Measurements from ENCODE around the gene ZNF555.

ZNF555 gene

DNA sequence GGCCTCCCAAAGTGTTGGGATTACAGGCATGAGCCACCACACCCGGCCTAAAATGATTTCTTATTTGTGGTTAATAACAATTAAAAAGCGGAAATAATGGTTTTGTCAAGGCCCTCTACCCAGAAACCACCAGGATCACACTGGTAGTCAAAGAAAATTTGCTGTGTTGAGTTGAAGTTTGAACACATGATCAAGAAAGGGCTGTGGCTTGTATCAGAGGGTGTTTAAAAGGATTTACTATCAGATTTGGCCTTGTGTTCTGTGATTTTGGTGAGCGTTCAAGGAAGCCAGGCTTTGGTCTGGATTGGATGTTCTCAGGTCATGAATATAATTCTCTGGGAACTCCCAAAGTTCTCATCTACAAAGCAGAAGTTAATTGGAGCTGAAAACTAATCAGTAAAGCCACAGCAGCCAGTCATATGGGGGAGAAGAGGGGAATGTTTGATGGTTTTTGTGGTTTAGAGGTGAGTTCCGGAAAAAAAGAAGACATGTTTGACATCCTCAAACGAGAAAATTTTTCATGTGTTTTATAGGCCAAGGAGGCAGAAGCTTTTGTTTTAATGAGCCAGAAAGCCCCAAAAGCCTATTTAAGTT, 15.3 kb downstream of the ZNF555 start:
- Histone ChIP-seq H3K36me3 (ENCODE audit: low read depth) (peaks cover 35% of the 10 kb centered on the region), H3K9me3 (ENCODE audit: severe bottlenecking) (peaks cover 17% of the 10 kb centered on the region), H3K27ac (ENCODE audit: poor library complexity, severe bottlenecking) (no peak overlapping the region), H3K4me1 (ENCODE audit: insufficient read depth, poor library complexity, severe bottlenecking) (no peaks in the 10 kb centered on the region), H3K4me3 (ENCODE audit: severe bottlenecking) (no peak overlapping the region), H3K27me3 (ENCODE audit: insufficient read depth, poor library complexity, severe bottlenecking) (no peaks in the 10 kb centered on the region)
- TF ChIP-seq, protein P1, sequence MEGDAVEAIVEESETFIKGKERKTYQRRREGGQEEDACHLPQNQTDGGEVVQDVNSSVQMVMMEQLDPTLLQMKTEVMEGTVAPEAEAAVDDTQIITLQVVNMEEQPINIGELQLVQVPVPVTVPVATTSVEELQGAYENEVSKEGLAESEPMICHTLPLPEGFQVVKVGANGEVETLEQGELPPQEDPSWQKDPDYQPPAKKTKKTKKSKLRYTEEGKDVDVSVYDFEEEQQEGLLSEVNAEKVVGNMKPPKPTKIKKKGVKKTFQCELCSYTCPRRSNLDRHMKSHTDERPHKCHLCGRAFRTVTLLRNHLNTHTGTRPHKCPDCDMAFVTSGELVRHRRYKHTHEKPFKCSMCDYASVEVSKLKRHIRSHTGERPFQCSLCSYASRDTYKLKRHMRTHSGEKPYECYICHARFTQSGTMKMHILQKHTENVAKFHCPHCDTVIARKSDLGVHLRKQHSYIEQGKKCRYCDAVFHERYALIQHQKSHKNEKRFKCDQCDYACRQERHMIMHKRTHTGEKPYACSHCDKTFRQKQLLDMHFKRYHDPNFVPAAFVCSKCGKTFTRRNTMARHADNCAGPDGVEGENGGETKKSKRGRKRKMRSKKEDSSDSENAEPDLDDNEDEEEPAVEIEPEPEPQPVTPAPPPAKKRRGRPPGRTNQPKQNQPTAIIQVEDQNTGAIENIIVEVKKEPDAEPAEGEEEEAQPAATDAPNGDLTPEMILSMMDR (IDR thresholded peaks at IDR 0.05; ENCODE audit: poor library complexity, severe bottlenecking): no peak
- DNase-seq (ENCODE audit: low spot score) (no peak), ATAC-seq (ENCODE audit: low read depth) (no peak)

DNA sequence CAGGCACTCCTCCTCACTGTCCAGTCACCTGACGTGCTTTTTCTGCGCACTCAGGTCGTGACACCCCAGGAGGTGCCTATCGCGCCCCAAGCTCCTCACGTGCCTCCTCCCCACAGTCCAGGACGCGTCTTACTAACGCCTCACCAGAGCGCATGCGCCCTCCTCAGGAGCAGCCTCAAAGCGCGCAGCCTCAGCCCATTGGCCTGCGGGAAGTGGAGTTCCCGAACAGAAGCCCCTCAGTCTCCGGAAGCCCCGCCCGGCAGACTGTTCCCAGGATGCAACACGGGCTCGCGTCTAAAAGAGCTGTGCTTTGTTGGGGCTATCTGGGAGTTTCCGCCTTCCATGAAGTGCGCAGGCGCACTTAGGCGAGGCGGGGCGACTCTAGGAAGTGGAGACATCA, 17.6 kb downstream of the ZNF555 start:
- Histone ChIP-seq H3K9me3 (ENCODE audit: severe bottlenecking) (peaks cover 6% of the 10 kb centered on the region), H3K36me3 (ENCODE audit: low read depth) (peaks cover 12% of the 10 kb centered on the region), H3K27ac (ENCODE audit: poor library complexity, severe bottlenecking) (no peak overlapping the region), H3K27me3 (ENCODE audit: insufficient read depth, poor library complexity, severe bottlenecking) (no peaks in the 10 kb centered on the region), H3K4me1 (ENCODE audit: insufficient read depth, poor library complexity, severe bottlenecking) (no peaks in the 10 kb centered on the region), H3K4me3 (ENCODE audit: severe bottlenecking) (no peak overlapping the region)
- TF ChIP-seq, protein P1 (IDR thresholded peaks at IDR 0.05; ENCODE audit: poor library complexity, severe bottlenecking): no peak
- ATAC-seq (ENCODE audit: low read depth) (no peak), DNase-seq (ENCODE audit: low spot score) (no peak)

DNA sequence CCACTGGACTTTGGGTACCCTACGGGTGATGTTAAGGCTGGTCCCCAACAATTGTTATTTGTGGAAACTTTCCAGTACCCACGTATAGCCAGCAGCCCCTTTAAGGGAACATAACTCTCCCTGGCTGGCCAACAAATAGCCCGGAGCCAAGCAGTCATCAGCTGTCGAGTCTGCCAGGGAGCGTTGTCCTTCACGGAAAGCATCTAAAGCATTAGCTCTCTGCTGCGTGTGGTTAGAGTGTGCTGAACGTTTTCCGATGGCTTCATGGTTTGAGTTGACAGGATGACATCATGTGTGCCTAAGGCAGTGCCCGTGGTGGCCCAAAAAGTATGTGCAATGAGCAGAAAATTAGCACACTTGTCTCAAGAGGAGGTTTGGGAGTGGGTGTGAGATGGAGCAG, 22.5 kb downstream of the ZNF555 start:
- ATAC-seq (ENCODE audit: low read depth): no peak
- H3K27me3 ChIP-seq (ENCODE audit: insufficient read depth, poor library complexity, severe bottlenecking): no peaks in the 10 kb centered on the region
- no peak overlapping the region for H3K4me3 ChIP-seq (ENCODE audit: severe bottlenecking)
- DNase-seq (ENCODE audit: low spot score): no peak
- no peaks in the 10 kb centered on the region for H3K4me1 ChIP-seq (ENCODE audit: insufficient read depth, poor library complexity, severe bottlenecking)
- H3K9me3 ChIP-seq (ENCODE audit: severe bottlenecking): no peaks in the 10 kb centered on the region
- H3K27ac ChIP-seq (ENCODE audit: poor library complexity, severe bottlenecking): no peak overlapping the region
- no peaks in the 10 kb centered on the region for H3K36me3 ChIP-seq (ENCODE audit: low read depth)
- TF ChIP-seq, protein P1 (IDR thresholded peaks at IDR 0.05; ENCODE audit: poor library complexity, severe bottlenecking): no peak

DNA sequence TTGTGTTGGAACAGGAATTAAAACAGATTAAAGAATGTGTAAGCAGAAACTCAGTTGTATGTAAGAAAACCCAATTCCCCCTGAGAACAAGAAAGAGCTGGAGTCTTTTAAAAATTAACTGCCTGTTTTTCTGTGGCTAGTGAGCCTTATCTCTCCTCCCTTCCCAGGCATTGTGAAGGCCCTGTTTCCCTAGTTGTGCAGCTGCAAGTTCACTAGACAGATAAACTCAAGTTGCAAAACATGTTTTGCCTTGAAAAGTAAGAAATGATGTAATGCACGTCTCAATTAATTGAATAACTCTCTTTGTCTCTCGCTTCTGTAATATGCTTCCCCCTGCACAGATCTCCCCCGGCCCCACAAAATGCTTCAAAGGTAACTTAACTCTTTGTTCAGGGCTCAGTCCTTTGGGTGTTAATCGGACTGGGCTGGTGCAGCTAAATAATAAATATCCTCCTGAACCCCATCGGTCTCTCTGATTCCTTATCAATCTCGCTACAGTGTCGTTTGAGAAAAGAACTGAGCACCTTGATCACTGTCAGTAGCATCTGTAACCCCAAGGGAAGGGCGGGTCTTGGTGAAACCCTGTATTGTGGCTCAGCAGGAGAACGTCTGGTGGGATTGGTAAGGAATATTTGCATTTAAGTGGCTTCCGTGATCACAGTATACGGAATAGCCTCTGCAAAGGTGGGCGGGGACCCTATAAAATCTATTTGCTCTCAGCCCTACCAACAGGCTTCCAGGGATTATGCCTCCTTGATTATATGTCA, 24.2 kb downstream of the ZNF555 start:
- Histone ChIP-seq H3K9me3 (ENCODE audit: severe bottlenecking) (no peaks in the 10 kb centered on the region), H3K4me3 (ENCODE audit: severe bottlenecking) (no peak overlapping the region), H3K4me1 (ENCODE audit: insufficient read depth, poor library complexity, severe bottlenecking) (no peaks in the 10 kb centered on the region), H3K27me3 (ENCODE audit: insufficient read depth, poor library complexity, severe bottlenecking) (no peaks in the 10 kb centered on the region), H3K36me3 (ENCODE audit: low read depth) (no peaks in the 10 kb centered on the region), H3K27ac (ENCODE audit: poor library complexity, severe bottlenecking) (no peak overlapping the region)
- ATAC-seq (ENCODE audit: low read depth) (no peak), DNase-seq (ENCODE audit: low spot score) (no peak)
- TF ChIP-seq, protein P1 (IDR thresholded peaks at IDR 0.05; ENCODE audit: poor library complexity, severe bottlenecking): no peak

DNA sequence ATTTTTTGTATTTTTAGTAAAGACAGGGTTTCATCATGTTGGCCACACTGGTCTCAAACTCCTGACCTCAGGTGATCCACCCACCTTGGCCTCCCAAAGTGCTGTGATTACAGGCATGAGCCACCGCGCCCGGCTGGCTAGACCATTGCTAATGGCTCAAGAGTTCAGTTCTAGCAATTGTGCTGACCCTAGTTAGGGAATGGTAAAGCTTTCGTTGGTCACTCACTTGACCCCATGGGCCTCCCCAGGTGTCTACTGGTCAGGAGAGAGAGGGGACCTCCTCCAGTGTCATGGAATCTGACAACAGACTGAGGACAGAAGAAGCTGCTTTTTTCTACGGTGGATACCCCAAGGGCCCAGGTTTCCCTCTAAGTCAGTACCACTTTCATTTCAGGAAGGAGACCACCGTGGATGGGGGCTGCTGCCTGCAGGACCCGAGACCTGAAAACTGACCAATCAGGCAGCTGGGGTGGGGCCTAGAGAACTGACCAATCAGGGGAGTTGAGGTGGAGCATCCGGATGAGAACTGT, 25.3 kb downstream of the ZNF555 start:
- Histone ChIP-seq H3K4me1 (ENCODE audit: insufficient read depth, poor library complexity, severe bottlenecking) (no peaks in the 10 kb centered on the region), H3K27me3 (ENCODE audit: insufficient read depth, poor library complexity, severe bottlenecking) (no peaks in the 10 kb centered on the region), H3K36me3 (ENCODE audit: low read depth) (no peaks in the 10 kb centered on the region), H3K4me3 (ENCODE audit: severe bottlenecking) (no peak overlapping the region), H3K27ac (ENCODE audit: poor library complexity, severe bottlenecking) (no peak overlapping the region), H3K9me3 (ENCODE audit: severe bottlenecking) (no peaks in the 10 kb centered on the region)
- ATAC-seq (ENCODE audit: low read depth): no peak
- no peak for DNase-seq (ENCODE audit: low spot score)
- TF ChIP-seq, protein P1 (IDR thresholded peaks at IDR 0.05; ENCODE audit: poor library complexity, severe bottlenecking): no peak
